HG03469 (cell line): Measurements from ENCODE around the gene ARHGAP42.

ENCODE experiments used
- ATAC-seq: cut with Tn5 transposase; IDR thresholded peaks from one replicate; pipeline ENCODE4 v1.9.1; 2021; ENCODE audit warnings: mild to moderate bottlenecking, moderate library complexity, moderate number of reproducible peaks; ENCODE audit not compliant: unreplicated experiment

The ARHGAP42 gene

GRCh38 chr11:100903284-100903683 is 216.2 kb downstream of the ARHGAP42 start:
- ATAC-seq = no peak

- no peak for ATAC-seq
Observed at GRCh38 chr11:100905684-100906083, 218.6 kb downstream of the ARHGAP42 start.

- peak; percentile 46 for ATAC-seq
Observed at GRCh38 chr11:100908746-100909145, 221.7 kb downstream of the ARHGAP42 start.

GRCh38 chr11:100910808-100911207 is 223.7 kb downstream of the ARHGAP42 start:
- ATAC-seq = peak; percentile 87

- no peak for ATAC-seq
Observed at GRCh38 chr11:100914415-100915110, 227.5 kb downstream of the ARHGAP42 start.

- ATAC-seq = no peak
Observed at GRCh38 chr11:100918551-100919500, 231.7 kb downstream of the ARHGAP42 start.

- ATAC-seq = no peak
Observed at GRCh38 chr11:100920593-100920992, 233.5 kb downstream of the ARHGAP42 start.

GRCh38 chr11:100922121-100922520 is 235.0 kb downstream of the ARHGAP42 start:
- ATAC-seq = no peak

- ATAC-seq = no peak
Observed at GRCh38 chr11:100923555-100923954, 236.5 kb downstream of the ARHGAP42 start.

GRCh38 chr11:100925935-100926334 is 238.8 kb downstream of the ARHGAP42 start:
- ATAC-seq = peak; percentile 91

- ATAC-seq = no peak
Observed at GRCh38 chr11:100927579-100927978, 240.5 kb downstream of the ARHGAP42 start.

- ATAC-seq = no peak
Observed at GRCh38 chr11:100928426-100928825, 241.3 kb downstream of the ARHGAP42 start.

GRCh38 chr11:100929377-100929776 is 242.3 kb downstream of the ARHGAP42 start:
- peak; percentile 52 for ATAC-seq

GRCh38 chr11:100930185-100930778 is 243.2 kb downstream of the ARHGAP42 start:
- no peak for ATAC-seq

GRCh38 chr11:100932474-100933100 is 245.5 kb downstream of the ARHGAP42 start:
- peak; percentile 44 for ATAC-seq

- no peak for ATAC-seq
Observed at GRCh38 chr11:100936781-100937180, 249.7 kb downstream of the ARHGAP42 start.

- ATAC-seq = no peak
Observed at GRCh38 chr11:100939571-100939970, 252.5 kb downstream of the ARHGAP42 start.

- ATAC-seq = no peak
Observed at GRCh38 chr11:100940111-100940510, 253.0 kb downstream of the ARHGAP42 start.

GRCh38 chr11:100941033-100941432 is 253.9 kb downstream of the ARHGAP42 start:
- no peak for ATAC-seq

GRCh38 chr11:100942016-100942415 is 254.9 kb downstream of the ARHGAP42 start:
- ATAC-seq = no peak

GRCh38 chr11:100948936-100949335 is 261.8 kb downstream of the ARHGAP42 start:
- no peak for ATAC-seq
